K562 (cell line): ENCODE measurements around the gene WDR55. TPM values are rescaled to one million over a fixed set of nuclear protein-coding genes. Genes with fewer than 3 reads are reported as not detected.

Experiments
- CBFA2T2 ChIP-seq: fragments of 450-650 bp; conservative IDR thresholded peaks from 2 replicates; pipeline ENCODE4 v1.6.1; 2017; ENCODE audit warnings: mild to moderate bottlenecking
- CHD1 ChIP-seq: fragments of 200-600 bp; sonication (generic); IDR thresholded peaks from one replicate; pipeline ENCODE4 v1.6.1; 2012; ENCODE audit warnings: mild to moderate bottlenecking, moderate library complexity, low read length, inconsistent platforms
- E2F1 ChIP-seq: sonication (generic); formaldehyde crosslinking; IDR thresholded peaks from 2 replicates; pipeline ENCODE4 v1.8.1; 2023; ENCODE audit warnings: mild to moderate bottlenecking, missing genetic modification reagents, moderate library complexity
- E2F6 ChIP-seq, 2 experiments: IDR thresholded peaks; 2 replicates each; pipeline ENCODE4 v1.6.1; 2011; ENCODE audit warnings: borderline replicate concordance in 1 of 2, control low read depth in 1 of 2, low read depth in 1 of 2, low read length in 1 of 2, mild to moderate bottlenecking in 1 of 2, mixed read lengths in 1 of 2, moderate library complexity in 1 of 2; ENCODE audit not compliant: insufficient read depth in 1 of 2, insufficient read length in 1 of 2, poor library complexity in 1 of 2, severe bottlenecking in 1 of 2; ENCODE audit errors: extremely low read depth in 1 of 2
- FIP1L1 ChIP-seq: fragments of 200-400 bp; formaldehyde crosslinking; IDR thresholded peaks from 2 replicates; pipeline ENCODE4 v1.6.1; 2018; ENCODE audit warnings: mild to moderate bottlenecking, low read depth, low read length; ENCODE audit not compliant: poor library complexity, severe bottlenecking
- HDAC2 ChIP-seq: fragments of 450-650 bp; IDR thresholded peaks from 2 replicates; pipeline ENCODE4 v1.6.1; 2016; ENCODE audit warnings: mild to moderate bottlenecking
- MED1 ChIP-seq: sonication (generic); formaldehyde crosslinking; IDR thresholded peaks from 2 replicates; pipeline ENCODE4 v1.8.1; 2023; ENCODE audit warnings: missing genetic modification reagents, borderline replicate concordance
- MLX ChIP-seq, 2 experiments: fragments of 450-650 bp in 1 of 2; sonication (generic) in 1 of 2; formaldehyde crosslinking; conservative IDR thresholded peaks; 2 replicates each; pipeline versions ENCODE4 v1.4.0 to v1.8.1; 2020 to 2022; ENCODE audit warnings: mild to moderate bottlenecking in 1 of 2, missing genetic modification reagents in 1 of 2
- MTA2 ChIP-seq: fragments of 450-650 bp; IDR thresholded peaks from 2 replicates; pipeline ENCODE4 v1.6.1; 2016; ENCODE audit warnings: low read depth
- PHF20 ChIP-seq: fragments of 450-650 bp; IDR thresholded peaks from 2 replicates; pipeline ENCODE4 v1.6.1; 2018; ENCODE audit not compliant: partially characterized antibody
- POLR2H ChIP-seq: IDR thresholded peaks from 2 replicates; pipeline ENCODE4 v1.6.1; 2016; ENCODE audit warnings: missing genetic modification characterization, low read depth, mild to moderate bottlenecking, control low read depth, missing compliant biosample characterization, moderate library complexity
- RBM39 ChIP-seq: fragments of 200-400 bp; formaldehyde crosslinking; optimal IDR thresholded peaks from 2 replicates; pipeline ENCODE3; 2018; ENCODE audit warnings: low read depth, low read length
- SMARCA5 ChIP-seq: fragments of 450-650 bp; IDR thresholded peaks from 2 replicates; pipeline ENCODE4 v1.6.1; 2016
- STAT5B ChIP-seq: fragments of 250-450 bp; sonication (Bioruptor Pico); IDR thresholded peaks from 2 replicates; pipeline ENCODE4 v1.8.0; 2021; ENCODE audit warnings: mild to moderate bottlenecking, inconsistent platforms
- U2AF2 ChIP-seq: fragments of 200-400 bp; formaldehyde crosslinking; optimal IDR thresholded peaks from 2 replicates; pipeline ENCODE3; 2017; ENCODE audit warnings: low read depth, mild to moderate bottlenecking, low read length
- UBTF ChIP-seq, 2 experiments: IDR thresholded peaks; 2 replicates each; pipeline ENCODE4 v1.6.1; 2012; ENCODE audit warnings: improper control_type of control experiment in 2 of 2, low read depth in 2 of 2, low read length in 2 of 2, borderline replicate concordance in 1 of 2
- ZBTB8A ChIP-seq: fragments of 450-650 bp; IDR thresholded peaks from 2 replicates; pipeline ENCODE4 v1.6.1; 2018; ENCODE audit warnings: mild to moderate bottlenecking, moderate library complexity; ENCODE audit not compliant: partially characterized antibody
- ZNF12 ChIP-seq: sonication (generic); formaldehyde crosslinking; IDR thresholded peaks from 2 replicates; pipeline ENCODE4 v1.4.0; 2020; ENCODE audit warnings: mild to moderate bottlenecking, missing genetic modification reagents
- ZNF133 ChIP-seq: fragments of 250-450 bp; sonication (Bioruptor Pico); IDR thresholded peaks from 2 replicates; pipeline ENCODE4 v1.4.0; 2020; ENCODE audit warnings: mild to moderate bottlenecking
- ZNF398 ChIP-seq: fragments of 250-450 bp; sonication (Bioruptor Pico); IDR thresholded peaks from 2 replicates; pipeline ENCODE4 v1.8.0; 2021; ENCODE audit warnings: moderate library complexity, mild to moderate bottlenecking, inconsistent platforms
- ZNF511 ChIP-seq: sonication (generic); formaldehyde crosslinking; IDR thresholded peaks from 2 replicates; pipeline ENCODE4 v1.8.0; 2022; ENCODE audit warnings: mild to moderate bottlenecking, missing genetic modification reagents
- polyA plus RNA-seq, 8 experiments: library from polyadenylated mRNA; depleted of rRNA in 4 of 8; stranded (reverse) in 5 of 8; unstranded in 3 of 8; fragments of >200 nt; fragmentation: Nextera tagmentation in 2 of 8; fragmentation: Illumina TruSeq in 1 of 8; extraction: Ambion mirVana in 2 of 8; extraction: Trizol in 1 of 8; gene quantifications; 2 replicates each; pipeline versions ENCODE4 v1.2.1 to v1.2.3, GENCODE V29; 2011 to 2014; ENCODE audit warnings: inconsistent platforms in 1 of 8, missing spikeins in 1 of 8
- total RNA-seq, 7 experiments: library from RNA; depleted of rRNA in 6 of 7; stranded (reverse); fragments of >200 nt in 6 of 7; fragmentation: Illumina TruSeq in 2 of 7; extraction: Trizol in 2 of 7; gene quantifications; 2 replicates each; pipeline versions ENCODE4 v1.2.1 to v1.2.3, GENCODE V29; 2011 to 2021; ENCODE audit warnings: low replicate concordance in 1 of 7

Gene WDR55
- total and polyA plus RNA-seq, 9 of the 15 experiments (the other 6 are each of a cell fraction or from before 2014, with no cell fraction given), result 5.2 to 45.0 (median 29.3) TPM

GRCh38 chr5:140647042-140647419, 17.7 kb upstream of the WDR55 start (continued):
- TF ChIP-seq MLX (CRISPR knock-in tag; conservative IDR thresholded peaks at IDR 0.05) (no peak), RBM39 (no peak), PHF20 (peak; percentile 10), HDAC2 (no peak), ZNF511 (CRISPR knock-in tag) (no peak), E2F6 (IDR thresholded peaks at IDR 0.05; ENCODE audit: borderline replicate concordance in 1 of 2, extremely low read depth in 1 of 2, insufficient read depth in 1 of 2, insufficient read length in 1 of 2, low read depth in 1 of 2, low read length in 1 of 2, poor library complexity in 1 of 2, severe bottlenecking in 1 of 2) (no peak), FIP1L1 (peak; percentile 34), MED1 (CRISPR knock-in tag) (no peak), U2AF2 (no peak), CHD1 (peak; percentile 72), UBTF (IDR thresholded peaks at IDR 0.05; ENCODE audit: borderline replicate concordance in 1 of 2, low read depth in 2 of 2, low read length in 2 of 2) (0 out of 4 replicates have a peak, but pooled peaks of 1 of the 2 experiments have one; percentile 37), ZNF398 (no peak), POLR2H (tag) (no peak), E2F1 (no peak; the same call in 1 of the 2 replicates), SMARCA5 (no peak), MTA2 (no peak), ZNF133 (CRISPR knock-in tag) (no peak), ZNF12 (CRISPR knock-in tag) (0 out of 2 replicates have a peak, but pooled peaks have one; percentile 25), ZBTB8A (no peak), STAT5B (CRISPR knock-in tag) (no peak), CBFA2T2 (no peak)
